Trophoblast cell (in vitro differentiated cells and primary cell): ENCODE data around the gene SHMT1.
"Not testable (repeated sequence)": the region's sequence is repeated elsewhere in the genome, so short reads cannot be mapped to it uniquely, and the experiment has no call there.

Source experiments
- DNase-seq, 2 donors: peaks; one replicate each; pipeline ENCODE4 v3.0.0-alpha.2; 2016
- H2AFZ ChIP-seq: 2 replicates; pipeline ENCODE4 v1.6.1; 2013; ENCODE audit warnings: low read length, moderate library complexity, mild to moderate bottlenecking; ENCODE audit not compliant: insufficient read depth, poor library complexity
- H2AK5ac ChIP-seq: 2 replicates; pipeline ENCODE4 v1.6.1; 2013; ENCODE audit warnings: mild to moderate bottlenecking, low read length
- H2BK120ac ChIP-seq: 2 replicates; pipeline ENCODE4 v1.6.1; 2013; ENCODE audit warnings: low read length, mild to moderate bottlenecking, moderate library complexity; ENCODE audit not compliant: insufficient read depth, poor library complexity
- H2BK12ac ChIP-seq: 2 replicates; pipeline ENCODE4 v1.6.1; 2013; ENCODE audit warnings: mild to moderate bottlenecking, low read length, moderate library complexity
- H2BK5ac ChIP-seq: 2 replicates; pipeline ENCODE4 v1.6.1; 2013; ENCODE audit warnings: low read length, low read depth, moderate library complexity, mild to moderate bottlenecking; ENCODE audit not compliant: poor library complexity
- H3K14ac ChIP-seq: 2 replicates; pipeline ENCODE4 v1.6.1; 2013; ENCODE audit warnings: mild to moderate bottlenecking, low read length
- H3K18ac ChIP-seq: 2 replicates; pipeline ENCODE4 v1.6.1; 2013; ENCODE audit warnings: mild to moderate bottlenecking, low read length
- H3K23ac ChIP-seq: 2 replicates; pipeline ENCODE4 v1.6.1; 2013; ENCODE audit warnings: low read length
- H3K27ac ChIP-seq: 2 replicates; pipeline ENCODE4 v1.5.1; 2013; ENCODE audit warnings: low read depth, mild to moderate bottlenecking, inconsistent platforms, low read length, moderate library complexity
- H3K27me3 ChIP-seq: 2 replicates; pipeline ENCODE4 v1.6.1; 2013; ENCODE audit warnings: inconsistent platforms, mild to moderate bottlenecking, low read length, moderate library complexity; ENCODE audit not compliant: insufficient read depth
- H3K36me3 ChIP-seq, 2 experiments: 1 replicate in 1 of 2; 2 replicates in 1 of 2; pipeline ENCODE4 v1.6.1; 2013; ENCODE audit warnings: low read length in 2 of 2, mild to moderate bottlenecking in 2 of 2, moderate library complexity in 1 of 2; ENCODE audit not compliant: insufficient read depth in 2 of 2, control insufficient read depth in 1 of 2
- H3K4ac ChIP-seq: 2 replicates; pipeline ENCODE4 v1.6.1; 2013; ENCODE audit warnings: low read depth, mild to moderate bottlenecking, low read length, moderate library complexity
- H3K4me1 ChIP-seq, 2 experiments: 1 replicate in 1 of 2; 2 replicates in 1 of 2; pipeline ENCODE4 v1.6.1; 2013; ENCODE audit warnings: low read length in 2 of 2, mild to moderate bottlenecking in 2 of 2, moderate library complexity in 1 of 2; ENCODE audit not compliant: insufficient read depth in 2 of 2, control insufficient read depth in 1 of 2
- H3K4me2 ChIP-seq: 2 replicates; pipeline ENCODE4 v1.6.1; 2013; ENCODE audit warnings: inconsistent platforms, mild to moderate bottlenecking, low read length, moderate library complexity
- H3K4me3 ChIP-seq: 2 replicates; pipeline ENCODE4 v1.5.1; 2013; ENCODE audit warnings: mild to moderate bottlenecking, low read depth, low read length, inconsistent platforms
- H3K79me1 ChIP-seq: one replicate; pipeline ENCODE4 v1.6.1; 2013; ENCODE audit warnings: low read length
- H3K79me2 ChIP-seq: 2 replicates; pipeline ENCODE4 v1.6.1; 2013; ENCODE audit warnings: low read length, mild to moderate bottlenecking; ENCODE audit not compliant: control insufficient read depth, insufficient read depth, poor library complexity
- H3K9ac ChIP-seq: 2 replicates; pipeline ENCODE4 v1.6.1; 2013; ENCODE audit warnings: mild to moderate bottlenecking, low read length
- H3K9me3 ChIP-seq: 2 replicates; pipeline ENCODE4 v1.6.1; 2013; ENCODE audit warnings: low read depth, mild to moderate bottlenecking, control low read depth, inconsistent platforms, low read length; ENCODE audit not compliant: insufficient read depth
- H4K12ac ChIP-seq: 2 replicates; pipeline ENCODE4 v1.6.1; 2013; ENCODE audit warnings: low read depth, mild to moderate bottlenecking, low read length, moderate library complexity
- H4K8ac ChIP-seq: 2 replicates; pipeline ENCODE4 v1.6.1; 2013; ENCODE audit warnings: low read depth, mild to moderate bottlenecking, low read length, moderate library complexity
- H4K91ac ChIP-seq: one replicate; pipeline ENCODE4 v1.6.1; 2013; ENCODE audit warnings: low read depth, mild to moderate bottlenecking, low read length, moderate library complexity
- WGBS: extraction: QIAGEN DNeasy Blood & Tissue Kit; methylation state at CpG from one replicate; pipeline ENCODE4 v1.1.7; 2013; ENCODE audit warnings: missing lambda C conversion rate; ENCODE audit not compliant: insufficient read length, insufficient coverage; ENCODE audit errors: extremely low coverage; 5-methylcytosine and 5-hydroxymethylcytosine counted together

The SHMT1 gene

GRCh38 chr17:18409321-18409720 lies 46.0 kb upstream of the SHMT1 start:
- H4K91ac ChIP-seq, H3K27ac ChIP-seq, H3K4me1 ChIP-seq, H3K9ac ChIP-seq, H3K4me3 ChIP-seq, H2BK5ac ChIP-seq, H4K8ac ChIP-seq, H3K14ac ChIP-seq, H3K79me1 ChIP-seq, H2BK12ac ChIP-seq, H3K18ac ChIP-seq, H3K9me3 ChIP-seq, H3K79me2 ChIP-seq, H3K4ac ChIP-seq, H3K4me2 ChIP-seq, H3K23ac ChIP-seq, H2AK5ac ChIP-seq, H2BK120ac ChIP-seq, H3K36me3 ChIP-seq, H4K12ac ChIP-seq, H2AFZ ChIP-seq, DNase-seq, H3K27me3 ChIP-seq: not testable (repeated sequence)
- no CpG with 5 or more reads among the region's 6 CpGs for WGBS

- H3K18ac ChIP-seq, H4K12ac ChIP-seq, H3K79me2 ChIP-seq, H2BK120ac ChIP-seq, H2AFZ ChIP-seq, H3K9ac ChIP-seq, H3K4me1 ChIP-seq, H2BK5ac ChIP-seq, H3K4me3 ChIP-seq, H3K27ac ChIP-seq, H4K91ac ChIP-seq, H3K9me3 ChIP-seq, H2BK12ac ChIP-seq, H3K27me3 ChIP-seq, H3K36me3 ChIP-seq, H3K23ac ChIP-seq, H3K4me2 ChIP-seq, H3K4ac ChIP-seq, H3K14ac ChIP-seq, H4K8ac ChIP-seq, H2AK5ac ChIP-seq, H3K79me1 ChIP-seq: not testable (repeated sequence)
- DNase-seq: peak in 1 of 2 donors; percentile 2
- WGBS: no CpG with 5 or more reads among the region's 3 CpGs
Observed at GRCh38 chr17:18408906-18409305, 45.6 kb upstream of the SHMT1 start.

- not testable (repeated sequence) for H3K9me3 ChIP-seq, H2BK120ac ChIP-seq, H4K91ac ChIP-seq, H4K8ac ChIP-seq, H3K4ac ChIP-seq, H3K27ac ChIP-seq, H4K12ac ChIP-seq, H3K23ac ChIP-seq, H2BK5ac ChIP-seq, H3K79me2 ChIP-seq, H3K14ac ChIP-seq, H3K9ac ChIP-seq, H3K79me1 ChIP-seq, H2AK5ac ChIP-seq, H2BK12ac ChIP-seq, H2AFZ ChIP-seq, H3K4me1 ChIP-seq, H3K36me3 ChIP-seq, DNase-seq, H3K4me2 ChIP-seq, H3K18ac ChIP-seq, H3K4me3 ChIP-seq, H3K27me3 ChIP-seq
- no CpG with 5 or more reads among the region's 5 CpGs for WGBS
Observed at GRCh38 chr17:18403604-18404003, 40.3 kb upstream of the SHMT1 start.

GRCh38 chr17:18403166-18403565 lies 39.8 kb upstream of the SHMT1 start:
- H3K79me1 ChIP-seq, H3K4ac ChIP-seq, H3K18ac ChIP-seq, H3K4me3 ChIP-seq, H4K12ac ChIP-seq, H2BK5ac ChIP-seq, H3K14ac ChIP-seq, H3K4me1 ChIP-seq, H2BK120ac ChIP-seq, H3K27ac ChIP-seq, H3K36me3 ChIP-seq, H2AFZ ChIP-seq, H3K9me3 ChIP-seq, H3K27me3 ChIP-seq, H2AK5ac ChIP-seq, H3K4me2 ChIP-seq, H3K23ac ChIP-seq, H3K9ac ChIP-seq, DNase-seq, H2BK12ac ChIP-seq, H3K79me2 ChIP-seq, H4K91ac ChIP-seq, H4K8ac ChIP-seq: not testable (repeated sequence)
- no CpG with 5 or more reads among the region's 5 CpGs for WGBS
